GM23338 (cell line): ENCODE measurements around the gene SNX10. TPM values are rescaled to one million over a fixed set of nuclear protein-coding genes. Genes with fewer than 3 reads are reported as not detected.

ENCODE experiments used
- ATAC-seq: fragments of 200-7000 bp; cut with Tn5 transposase; 3 replicates; pipeline ENCODE4 v1.9.1; 2020
- DNase-seq: peaks from one replicate; pipeline ENCODE4 v3.0.0-alpha.2; 2015; ENCODE audit warnings: low spot score
- H2AFZ ChIP-seq: fragments of 200-600 bp; sonication (generic); 2 replicates; pipeline ENCODE4 v1.8.0; 2016; ENCODE audit warnings: antibody characterized with exemption, mild to moderate bottlenecking, moderate library complexity
- H3F3A ChIP-seq: fragments of 200-600 bp; sonication (generic); replicated peaks from 2 replicates; pipeline ENCODE4 v1.8.0; 2017; ENCODE audit warnings: antibody characterized with exemption, mixed run types, low read depth
- H3K27ac ChIP-seq: fragments of 200-600 bp; sonication (generic); 2 replicates; pipeline ENCODE4 v1.6.1; 2016; ENCODE audit warnings: low read depth
- H3K27me3 ChIP-seq: fragments of 200-600 bp; sonication (generic); 2 replicates; pipeline ENCODE4 v1.8.0; 2016; ENCODE audit warnings: mild to moderate bottlenecking, mixed run types, moderate library complexity; ENCODE audit not compliant: insufficient read depth
- H3K36me3 ChIP-seq: fragments of 200-600 bp; sonication (generic); 2 replicates; pipeline ENCODE4 v1.8.0; 2016; ENCODE audit warnings: mild to moderate bottlenecking; ENCODE audit not compliant: insufficient read depth
- H3K4me1 ChIP-seq: fragments of 200-600 bp; sonication (generic); 2 replicates; pipeline ENCODE4 v1.8.0; 2016; ENCODE audit warnings: mild to moderate bottlenecking, moderate library complexity; ENCODE audit not compliant: insufficient read depth
- H3K4me2 ChIP-seq: fragments of 200-600 bp; sonication (generic); 2 replicates; pipeline ENCODE4 v1.7.1; 2017; ENCODE audit warnings: mixed run types
- H3K4me3 ChIP-seq: fragments of 200-600 bp; sonication (generic); 2 replicates; pipeline ENCODE4 v1.6.1; 2016; ENCODE audit warnings: mixed run types
- H3K79me2 ChIP-seq: fragments of 200-600 bp; sonication (generic); replicated peaks from 2 replicates; pipeline ENCODE4 v1.8.0; 2017; ENCODE audit warnings: mild to moderate bottlenecking; ENCODE audit not compliant: insufficient read depth
- H3K9me2 ChIP-seq: fragments of 200-600 bp; sonication (generic); 2 replicates; pipeline ENCODE4 v1.8.0; 2017; ENCODE audit not compliant: insufficient read depth
- H4K20me1 ChIP-seq: fragments of 200-600 bp; sonication (generic); replicated peaks from 2 replicates; pipeline ENCODE4 v1.8.0; 2017; ENCODE audit warnings: mild to moderate bottlenecking; ENCODE audit not compliant: insufficient read depth
- H3K27ac Mint-ChIP-seq: 2 replicates; pipeline ENCODE4 v1.8.0; 2020; ENCODE audit warnings: inconsistent platforms, mild to moderate bottlenecking, moderate library complexity, mixed read lengths
- H3K27me3 Mint-ChIP-seq: 3 replicates; pipeline ENCODE4 v1.8.0; 2022; ENCODE audit warnings: low read depth, mild to moderate bottlenecking, moderate library complexity, mixed read lengths, inconsistent platforms; ENCODE audit not compliant: insufficient read depth, poor library complexity
- H3K36me3 Mint-ChIP-seq: 3 replicates; pipeline ENCODE4 v1.8.0; 2021; ENCODE audit warnings: low read depth, mild to moderate bottlenecking, inconsistent platforms, moderate library complexity, mixed read lengths
- H3K4me1 Mint-ChIP-seq: 3 replicates; pipeline ENCODE4 v1.8.0; 2020; ENCODE audit warnings: mild to moderate bottlenecking, inconsistent platforms, mixed read lengths
- H3K4me3 Mint-ChIP-seq: 3 replicates; pipeline ENCODE4 v1.8.0; 2021; ENCODE audit warnings: moderate library complexity, mild to moderate bottlenecking, inconsistent platforms, mixed read lengths
- H3K9me3 Mint-ChIP-seq: 3 replicates; pipeline ENCODE4 v1.8.0; 2020; ENCODE audit warnings: moderate library complexity, mild to moderate bottlenecking, inconsistent platforms, mixed read lengths
- EZH2phosphoT487 ChIP-seq: fragments of 200-600 bp; sonication (generic); IDR thresholded peaks from one replicate; pipeline ENCODE4 v1.8.1; 2018; ENCODE audit warnings: antibody characterized with exemption; ENCODE audit not compliant: unreplicated experiment
- JUNB ChIP-seq: IDR thresholded peaks from one replicate; pipeline ENCODE4 v1.6.1; 2016; ENCODE audit warnings: antibody characterized with exemption; ENCODE audit not compliant: unreplicated experiment
- POLR2AphosphoS5 ChIP-seq: IDR thresholded peaks from 2 replicates; pipeline ENCODE4 v1.6.1; 2016; ENCODE audit warnings: antibody characterized with exemption, low read depth
- REST ChIP-seq: IDR thresholded peaks from one replicate; pipeline ENCODE4 v1.6.1; 2018; ENCODE audit warnings: antibody characterized with exemption; ENCODE audit not compliant: unreplicated experiment
- STAT1 ChIP-seq: IDR thresholded peaks from one replicate; pipeline ENCODE4 v1.6.1; 2016; ENCODE audit warnings: antibody characterized with exemption; ENCODE audit not compliant: unreplicated experiment
- ZNF114 ChIP-seq: fragments of 250-450 bp; sonication (Bioruptor Pico); IDR thresholded peaks from 2 replicates; pipeline ENCODE4 v1.5.0; 2020; ENCODE audit warnings: mild to moderate bottlenecking, moderate library complexity
- ZNF462 ChIP-seq: fragments of 250-450 bp; sonication (Bioruptor Pico); IDR thresholded peaks from 2 replicates; pipeline ENCODE4 v1.5.0; 2020; ENCODE audit warnings: mild to moderate bottlenecking, moderate library complexity
- polyA plus RNA-seq: library from polyadenylated mRNA; unstranded; fragments of >200 nt; fragmentation: Nextera tagmentation; extraction: Ambion mirVana; gene quantifications from 2 replicates; pipeline ENCODE4 v1.2.1, GENCODE V29; 2016
- total RNA-seq: library from RNA; depleted of rRNA; stranded (reverse); fragments of >200 nt; shearing (Covaris generic); gene quantifications from 2 replicates; pipeline ENCODE4 v1.2.3, GENCODE V29; 2014; rRNA removed

The SNX10 gene
- total and polyA plus RNA-seq, 2 experiments from 2014 or later, result 15.8 to 17.8 TPM

- Histone ChIP-seq H3K4me3 (no peak overlapping the region), H3K4me2 (no peak overlapping the region), H3F3A (no peaks in the 10 kb centered on the region), H4K20me1 (no peaks in the 10 kb centered on the region), H3K27me3 (no peaks in the 10 kb centered on the region), H3K9me2 (no peaks in the 10 kb centered on the region), H2AFZ (no peak overlapping the region), H3K4me1 (peaks cover 15% of the 10 kb centered on the region), H3K36me3 (no peaks in the 10 kb centered on the region), H3K27ac (no peak overlapping the region), H3K79me2 (no peaks in the 10 kb centered on the region)
- Mint-ChIP-seq H3K27me3 (peaks cover 9% of the 10 kb centered on the region), H3K36me3 (0 out of 3 replicates have a peak, but pooled peaks cover 3% of the 10 kb centered on the region), H3K27ac (no peak overlapping the region), H3K4me1 (peaks cover 28% of the 10 kb centered on the region), H3K9me3 (peaks cover 6% of the 10 kb centered on the region; the same call in 2 of the 3 replicates), H3K4me3 (no peak overlapping the region)
- no peak for ATAC-seq
- no peak for TF ChIP-seq JUNB
- no peak for TF ChIP-seq ZNF114 (CRISPR knock-in tag)
- no peak for TF ChIP-seq POLR2AphosphoS5
- TF ChIP-seq EZH2phosphoT487, result no peak
- TF ChIP-seq REST, result no peak
- no peak for TF ChIP-seq STAT1
- TF ChIP-seq ZNF462 (CRISPR knock-in tag), result no peak
- DNase-seq, result no peak
These were observed 131.8 kb downstream of the SNX10 start for GRCh38 chr7:26423436-26423835.

Other genes with a start within 250 kb of the SNX10 start
- gene NFE2L3, start 139.7 kb upstream of the SNX10 start, total RNA-seq, result 129 and 142 TPM in 2 replicates
- gene NFE2L3, start 139.7 kb upstream of the SNX10 start, polyA plus RNA-seq, result 62.0 and 66.4 TPM in 2 replicates
- gene HNRNPA2B1, start 91.1 kb upstream of the SNX10 start, total RNA-seq, result 598 and 602 TPM in 2 replicates
- gene HNRNPA2B1, start 91.1 kb upstream of the SNX10 start, polyA plus RNA-seq, result 1,534 and 1,577 TPM in 2 replicates
- gene CBX3, start 90.1 kb upstream of the SNX10 start, total RNA-seq, result 249 and 272 TPM in 2 replicates
- 226 and 236 TPM in 2 replicates for gene CBX3, start 90.1 kb upstream of the SNX10 start, polyA plus RNA-seq